HepG2 (cell line): ENCODE results near the gene TP53TG5. TPM values are rescaled to one million over a fixed set of nuclear protein-coding genes. Genes with fewer than 3 reads are reported as not detected.

ENCODE experiments used
- CREM ChIP-seq, 2 experiments: sonication (generic) in 1 of 2; formaldehyde crosslinking in 1 of 2; IDR thresholded peaks; 2 replicates each; pipeline versions ENCODE4 v1.4.0 to v1.6.1; 2016 to 2020; ENCODE audit warnings: antibody characterized with exemption in 1 of 2, mild to moderate bottlenecking in 1 of 2, missing genetic modification reagents in 1 of 2
- DMAP1 ChIP-seq: IDR thresholded peaks from 2 replicates; pipeline ENCODE4 v1.6.1; 2016
- GABPB1 ChIP-seq: IDR thresholded peaks from 2 replicates; pipeline ENCODE4 v1.6.1; 2016; ENCODE audit warnings: mild to moderate bottlenecking, missing genetic modification reagents, moderate library complexity, missing compliant biosample characterization
- HOXA7 ChIP-seq: sonication (generic); formaldehyde crosslinking; IDR thresholded peaks from 2 replicates; pipeline ENCODE4 v1.8.1; 2022; ENCODE audit warnings: mild to moderate bottlenecking, missing genetic modification reagents, moderate library complexity
- HOXA9 ChIP-seq: sonication (generic); formaldehyde crosslinking; IDR thresholded peaks from 2 replicates; pipeline ENCODE4 v1.8.1; 2022; ENCODE audit warnings: missing genetic modification reagents, mild to moderate bottlenecking, moderate library complexity, borderline replicate concordance
- NR2F1 ChIP-seq, 2 experiments: fragments of 450-650 bp in 1 of 2; formaldehyde crosslinking in 1 of 2; IDR thresholded peaks; 2 replicates each; pipeline versions ENCODE4 v1.5.0 to v1.6.1; 2016 to 2020; ENCODE audit warnings: mild to moderate bottlenecking in 1 of 2, missing compliant biosample characterization in 1 of 2, missing genetic modification reagents in 1 of 2, moderate library complexity in 1 of 2
- PHF8 ChIP-seq: sonication (generic); formaldehyde crosslinking; IDR thresholded peaks from 2 replicates; pipeline ENCODE4 v1.5.0; 2020; ENCODE audit warnings: missing genetic modification reagents
- RFX1 ChIP-seq: fragments of 450-650 bp; IDR thresholded peaks from 2 replicates; pipeline ENCODE4 v1.6.1; 2017
- SRSF9 ChIP-seq: fragments of 200-400 bp; formaldehyde crosslinking; IDR thresholded peaks from 2 replicates; pipeline ENCODE4 v1.6.1; 2018; ENCODE audit warnings: borderline replicate concordance, mild to moderate bottlenecking, low read depth, low read length; ENCODE audit not compliant: insufficient read depth, poor library complexity, severe bottlenecking
- STAT5B ChIP-seq: sonication (generic); formaldehyde crosslinking; IDR thresholded peaks from 2 replicates; pipeline ENCODE4 v1.4.0; 2020; ENCODE audit warnings: missing genetic modification reagents
- ZBTB1 ChIP-seq: sonication (generic); formaldehyde crosslinking; IDR thresholded peaks from 2 replicates; pipeline ENCODE4 v1.4.0; 2020; ENCODE audit warnings: missing genetic modification reagents, borderline replicate concordance
- ZNF296 ChIP-seq: sonication (generic); formaldehyde crosslinking; conservative IDR thresholded peaks from 2 replicates; pipeline ENCODE4 v1.5.0; 2020; ENCODE audit warnings: mild to moderate bottlenecking, missing genetic modification reagents
- ZNF530 ChIP-seq: sonication (generic); formaldehyde crosslinking; IDR thresholded peaks from 2 replicates; pipeline ENCODE4 v1.5.0; 2020; ENCODE audit warnings: low read depth, mild to moderate bottlenecking, missing genetic modification reagents
- ZNF773 ChIP-seq: sonication (generic); formaldehyde crosslinking; IDR thresholded peaks from 2 replicates; pipeline ENCODE4 v1.4.0; 2020; ENCODE audit warnings: missing genetic modification reagents, borderline replicate concordance
- ZNF775 ChIP-seq: sonication (generic); formaldehyde crosslinking; IDR thresholded peaks from 2 replicates; pipeline ENCODE4 v1.4.0; 2020; ENCODE audit warnings: missing genetic modification reagents, mild to moderate bottlenecking, moderate library complexity, borderline replicate concordance
- ZNF816 ChIP-seq: sonication (generic); formaldehyde crosslinking; IDR thresholded peaks from 2 replicates; pipeline ENCODE4 v1.8.0; 2022; ENCODE audit warnings: missing genetic modification reagents, mild to moderate bottlenecking, borderline replicate concordance
- polyA plus RNA-seq, 8 experiments: library from polyadenylated mRNA; depleted of rRNA in 3 of 8; stranded (reverse) in 7 of 8; unstranded in 1 of 8; fragments of >200 nt; fragmentation: Illumina TruSeq in 4 of 8; extraction: Trizol in 4 of 8; gene quantifications; 2 replicates each; pipeline versions ENCODE4 v1.2.1 to v1.2.3, GENCODE V29; 2011 to 2016; ENCODE audit warnings: low read depth in 4 of 8, missing spikeins in 1 of 8, mixed read lengths in 1 of 8; ENCODE audit not compliant: insufficient read depth in 1 of 8
- total RNA-seq, 5 experiments: library from RNA; depleted of rRNA; stranded (reverse); fragments of >200 nt; fragmentation: Illumina TruSeq; extraction: Trizol; gene quantifications; 2 replicates each; pipeline ENCODE4 v1.2.3, GENCODE V29; 2016; ENCODE audit warnings: low read depth in 1 of 5
- TF ChIP-seq, protein P1 (sequence below): IDR thresholded peaks from 2 replicates; pipeline ENCODE4 v1.6.1; 2016
- TF ChIP-seq, protein P2 (sequence below): sonication (generic); formaldehyde crosslinking; IDR thresholded peaks from 2 replicates; pipeline ENCODE4; 2020; ENCODE audit warnings: missing genetic modification reagents, mild to moderate bottlenecking, borderline replicate concordance
- TF ChIP-seq, protein P3 (sequence below): sonication (generic); formaldehyde crosslinking; IDR thresholded peaks from 2 replicates; pipeline ENCODE4 v1.5.0; 2020; ENCODE audit warnings: missing genetic modification reagents, mild to moderate bottlenecking, borderline replicate concordance
- TF ChIP-seq, protein P4 (sequence below): IDR thresholded peaks from 2 replicates; pipeline ENCODE4 v1.6.1; 2018; ENCODE audit warnings: missing genetic modification reagents, mild to moderate bottlenecking, missing compliant biosample characterization
- TF ChIP-seq, protein P5 (sequence below): IDR thresholded peaks from 2 replicates; pipeline ENCODE4 v1.6.1; 2012; ENCODE audit warnings: inconsistent platforms
- TF ChIP-seq, protein P6 (sequence below): sonication (generic); formaldehyde crosslinking; IDR thresholded peaks from 2 replicates; pipeline ENCODE4 v1.5.0; 2020; ENCODE audit warnings: missing genetic modification reagents

The TP53TG5 gene
- total and polyA plus RNA-seq, 2 of the 13 experiments (the other 11 are each of a cell fraction or from before 2014, with no cell fraction given): 0.11 TPM; not detected in 1

DNA sequence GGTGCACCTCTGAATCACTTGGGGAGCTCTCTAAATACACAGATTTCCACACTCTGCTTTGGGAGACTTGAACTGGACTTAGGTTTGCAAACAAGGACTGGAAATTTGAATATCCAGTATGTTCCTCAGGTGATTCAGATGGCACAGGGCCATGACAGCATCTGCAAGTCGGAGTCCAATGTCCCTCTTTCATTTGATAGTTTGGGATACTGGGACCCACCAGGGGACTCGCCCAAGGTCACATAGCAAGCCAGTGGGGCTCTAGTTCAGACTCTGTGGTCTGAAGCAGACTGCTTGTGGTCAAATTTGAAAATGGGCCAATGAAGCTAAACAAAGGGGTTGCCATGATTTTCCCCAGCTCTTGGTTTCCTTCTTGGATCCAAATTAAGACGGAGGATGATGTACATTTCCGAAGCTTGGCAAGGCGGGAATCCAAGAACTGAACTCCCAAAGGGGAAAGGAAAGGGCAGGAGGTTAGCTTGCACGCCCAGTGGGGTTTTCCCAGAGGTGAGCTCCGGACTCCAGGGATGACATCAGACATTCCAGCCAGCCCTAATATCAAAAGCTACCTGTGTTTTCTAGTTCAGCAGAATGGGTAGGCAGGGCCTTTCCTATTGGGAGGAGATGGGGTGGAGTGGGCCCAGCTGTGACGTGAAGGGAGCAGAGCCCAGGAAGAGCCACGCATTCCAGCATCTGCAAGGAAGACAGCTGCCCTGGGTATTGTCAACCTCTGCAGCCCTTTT lies 18.5 kb downstream of the TP53TG5 start (continued):
- TF ChIP-seq ZNF530 (CRISPR knock-in tag) (0 out of 2 replicates have a peak, but pooled peaks have one; percentile 33), RFX1 (no peak), HOXA9 (CRISPR knock-in tag) (no peak), DMAP1 (CRISPR knock-in tag) (no peak; the same call in 1 of the 2 replicates), ZNF816 (CRISPR knock-in tag) (no peak), ZNF296 (CRISPR knock-in tag) (no peak; the same call in 1 of the 2 replicates), HOXA7 (CRISPR knock-in tag) (no peak), GABPB1 (no peak; the same call in 1 of the 2 replicates), CREM (IDR thresholded peaks at IDR 0.05) (no peak; the same call in none of the 2 replicates), CREM (CRISPR knock-in tag; IDR thresholded peaks at IDR 0.05) (no peak), STAT5B (CRISPR knock-in tag) (no peak), NR2F1 (CRISPR knock-in tag; IDR thresholded peaks at IDR 0.05) (no peak; a peak in 1 of 4 replicates), ZNF775 (CRISPR knock-in tag) (no peak), SRSF9 (no peak), PHF8 (no peak), ZNF773 (CRISPR knock-in tag) (no peak), ZBTB1 (CRISPR knock-in tag) (no peak)
- TF ChIP-seq, protein P1, sequence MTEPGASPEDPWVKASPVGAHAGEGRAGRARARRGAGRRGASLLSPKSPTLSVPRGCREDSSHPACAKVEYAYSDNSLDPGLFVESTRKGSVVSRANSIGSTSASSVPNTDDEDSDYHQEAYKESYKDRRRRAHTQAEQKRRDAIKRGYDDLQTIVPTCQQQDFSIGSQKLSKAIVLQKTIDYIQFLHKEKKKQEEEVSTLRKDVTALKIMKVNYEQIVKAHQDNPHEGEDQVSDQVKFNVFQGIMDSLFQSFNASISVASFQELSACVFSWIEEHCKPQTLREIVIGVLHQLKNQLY: no peak
- TF ChIP-seq, protein P2, sequence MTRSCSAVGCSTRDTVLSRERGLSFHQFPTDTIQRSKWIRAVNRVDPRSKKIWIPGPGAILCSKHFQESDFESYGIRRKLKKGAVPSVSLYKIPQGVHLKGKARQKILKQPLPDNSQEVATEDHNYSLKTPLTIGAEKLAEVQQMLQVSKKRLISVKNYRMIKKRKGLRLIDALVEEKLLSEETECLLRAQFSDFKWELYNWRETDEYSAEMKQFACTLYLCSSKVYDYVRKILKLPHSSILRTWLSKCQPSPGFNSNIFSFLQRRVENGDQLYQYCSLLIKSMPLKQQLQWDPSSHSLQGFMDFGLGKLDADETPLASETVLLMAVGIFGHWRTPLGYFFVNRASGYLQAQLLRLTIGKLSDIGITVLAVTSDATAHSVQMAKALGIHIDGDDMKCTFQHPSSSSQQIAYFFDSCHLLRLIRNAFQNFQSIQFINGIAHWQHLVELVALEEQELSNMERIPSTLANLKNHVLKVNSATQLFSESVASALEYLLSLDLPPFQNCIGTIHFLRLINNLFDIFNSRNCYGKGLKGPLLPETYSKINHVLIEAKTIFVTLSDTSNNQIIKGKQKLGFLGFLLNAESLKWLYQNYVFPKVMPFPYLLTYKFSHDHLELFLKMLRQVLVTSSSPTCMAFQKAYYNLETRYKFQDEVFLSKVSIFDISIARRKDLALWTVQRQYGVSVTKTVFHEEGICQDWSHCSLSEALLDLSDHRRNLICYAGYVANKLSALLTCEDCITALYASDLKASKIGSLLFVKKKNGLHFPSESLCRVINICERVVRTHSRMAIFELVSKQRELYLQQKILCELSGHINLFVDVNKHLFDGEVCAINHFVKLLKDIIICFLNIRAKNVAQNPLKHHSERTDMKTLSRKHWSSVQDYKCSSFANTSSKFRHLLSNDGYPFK: no peak
- TF ChIP-seq, protein P3, sequence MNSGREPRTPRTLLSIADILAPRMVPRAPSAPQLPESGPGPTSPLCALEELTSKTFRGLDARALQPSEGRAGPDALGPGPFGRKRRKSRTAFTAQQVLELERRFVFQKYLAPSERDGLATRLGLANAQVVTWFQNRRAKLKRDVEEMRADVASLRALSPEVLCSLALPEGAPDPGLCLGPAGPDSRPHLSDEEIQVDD: no peak
- TF ChIP-seq, protein P4, sequence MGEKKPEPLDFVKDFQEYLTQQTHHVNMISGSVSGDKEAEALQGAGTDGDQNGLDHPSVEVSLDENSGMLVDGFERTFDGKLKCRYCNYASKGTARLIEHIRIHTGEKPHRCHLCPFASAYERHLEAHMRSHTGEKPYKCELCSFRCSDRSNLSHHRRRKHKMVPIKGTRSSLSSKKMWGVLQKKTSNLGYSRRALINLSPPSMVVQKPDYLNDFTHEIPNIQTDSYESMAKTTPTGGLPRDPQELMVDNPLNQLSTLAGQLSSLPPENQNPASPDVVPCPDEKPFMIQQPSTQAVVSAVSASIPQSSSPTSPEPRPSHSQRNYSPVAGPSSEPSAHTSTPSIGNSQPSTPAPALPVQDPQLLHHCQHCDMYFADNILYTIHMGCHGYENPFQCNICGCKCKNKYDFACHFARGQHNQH (CRISPR knock-in tag): no peak
- TF ChIP-seq, protein P5, sequence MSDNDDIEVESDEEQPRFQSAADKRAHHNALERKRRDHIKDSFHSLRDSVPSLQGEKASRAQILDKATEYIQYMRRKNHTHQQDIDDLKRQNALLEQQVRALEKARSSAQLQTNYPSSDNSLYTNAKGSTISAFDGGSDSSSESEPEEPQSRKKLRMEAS: peak; percentile 22; the same call in 1 of the 2 replicates
- TF ChIP-seq, protein P6, sequence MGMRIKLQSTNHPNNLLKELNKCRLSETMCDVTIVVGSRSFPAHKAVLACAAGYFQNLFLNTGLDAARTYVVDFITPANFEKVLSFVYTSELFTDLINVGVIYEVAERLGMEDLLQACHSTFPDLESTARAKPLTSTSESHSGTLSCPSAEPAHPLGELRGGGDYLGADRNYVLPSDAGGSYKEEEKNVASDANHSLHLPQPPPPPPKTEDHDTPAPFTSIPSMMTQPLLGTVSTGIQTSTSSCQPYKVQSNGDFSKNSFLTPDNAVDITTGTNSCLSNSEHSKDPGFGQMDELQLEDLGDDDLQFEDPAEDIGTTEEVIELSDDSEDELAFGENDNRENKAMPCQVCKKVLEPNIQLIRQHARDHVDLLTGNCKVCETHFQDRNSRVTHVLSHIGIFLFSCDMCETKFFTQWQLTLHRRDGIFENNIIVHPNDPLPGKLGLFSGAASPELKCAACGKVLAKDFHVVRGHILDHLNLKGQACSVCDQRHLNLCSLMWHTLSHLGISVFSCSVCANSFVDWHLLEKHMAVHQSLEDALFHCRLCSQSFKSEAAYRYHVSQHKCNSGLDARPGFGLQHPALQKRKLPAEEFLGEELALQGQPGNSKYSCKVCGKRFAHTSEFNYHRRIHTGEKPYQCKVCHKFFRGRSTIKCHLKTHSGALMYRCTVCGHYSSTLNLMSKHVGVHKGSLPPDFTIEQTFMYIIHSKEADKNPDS: no peak
